Activated CD4-positive, alpha-beta T cell treated with anti-CD3 and anti-CD28 coated beads for 36 hours (primary cell): ENCODE data around the gene RBM4. TPM values are rescaled to one million over a fixed set of nuclear protein-coding genes. Genes with fewer than 3 reads are reported as not detected.
"Not testable (repeated sequence)": the region's sequence is repeated elsewhere in the genome, so short reads cannot be mapped to it uniquely, and the experiment has no call there.

Experiments
- ATAC-seq: fragments of 200-7000 bp; cut with Tn5 transposase; one replicate; pipeline ENCODE4 v1.10.0; 2021; ENCODE audit warnings: mild to moderate bottlenecking, moderate library complexity
- CTCF ChIA-PET: fragments of 350-600 bp; sonication (Branson Sonifier 250); formaldehyde crosslinking; loops from one replicate; lab custom pipeline; 2021; ENCODE audit warnings: antibody characterized with exemption; lab: Charles Lee
- POLR2A ChIA-PET: fragments of 350-600 bp; sonication (Branson Sonifier 250); formaldehyde crosslinking; loops from one replicate; lab custom pipeline; 2021; ENCODE audit warnings: antibody characterized with exemption, inconsistent platforms; lab: Charles Lee
- DNase-seq: peaks from one replicate; pipeline ENCODE4 v3.0.0-alpha.2; 2020
- H3K27ac Mint-ChIP-seq: one replicate; pipeline ENCODE4 v1.8.0; 2021; ENCODE audit warnings: mixed read lengths
- H3K27me3 Mint-ChIP-seq: one replicate; pipeline ENCODE4 v1.8.0; 2021; ENCODE audit warnings: mixed read lengths
- H3K36me3 Mint-ChIP-seq: one replicate; pipeline ENCODE4 v1.8.0; 2021; ENCODE audit warnings: low read depth, mixed read lengths
- H3K4me1 Mint-ChIP-seq: one replicate; pipeline ENCODE4 v1.8.0; 2021; ENCODE audit warnings: mixed read lengths
- H3K4me3 Mint-ChIP-seq: one replicate; pipeline ENCODE4 v1.8.0; 2021; ENCODE audit warnings: mild to moderate bottlenecking, moderate library complexity, mixed read lengths
- H3K9me3 Mint-ChIP-seq: one replicate; pipeline ENCODE4 v1.8.0; 2021; ENCODE audit warnings: low read depth, mixed read lengths
- intact Hi-C, 2 experiments: fragments of 100-400 bp; cut with DNase I in 1 of 2; cut with micrococcal nuclease in 1 of 2; formaldehyde crosslinking; loops; one replicate each; pipeline versions ENCODE4 v1.14.2 to v1.15.1; 2022 to 2024; cut with DNase I, micrococcal nuclease
- total RNA-seq, 2 experiments: library from RNA; stranded (reverse); gene quantifications; one replicate each; pipeline ENCODE4 v1.2.3, GENCODE V29; 2021

Gene RBM4
- total RNA-seq, 2 experiments from 2014 or later = 104 to 122 TPM

DNA sequence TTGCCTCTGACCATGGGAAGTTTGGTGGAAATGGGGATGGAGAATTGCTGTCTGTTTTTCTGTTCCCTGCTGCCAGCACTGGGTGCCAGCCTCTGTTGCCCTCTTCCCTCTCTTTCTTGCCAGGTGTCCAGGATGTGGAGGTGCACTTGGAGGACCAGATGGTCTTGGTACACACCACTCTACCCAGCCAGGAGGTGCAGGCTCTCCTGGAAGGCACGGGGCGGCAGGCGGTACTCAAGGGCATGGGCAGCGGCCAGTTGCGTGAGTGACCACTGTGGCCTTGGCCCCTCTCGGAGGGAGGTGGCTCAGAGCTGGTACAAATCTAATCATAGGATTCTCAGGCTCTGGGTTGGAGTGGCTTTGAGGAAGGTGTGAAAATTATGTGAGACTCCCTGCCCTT, 39.5 kb upstream of the RBM4 start:
- no peak for ATAC-seq
- intact Hi-C loops = no loop called here
- Mint-ChIP-seq H3K9me3 (no peaks in the 10 kb centered on the region), H3K4me1 (peaks cover 9% of the 10 kb centered on the region), H3K36me3 (peaks cover 4% of the 10 kb centered on the region), H3K27me3 (no peaks in the 10 kb centered on the region), H3K4me3 (no peak overlapping the region), H3K27ac (no peak overlapping the region)
- no peak for DNase-seq
- CTCF ChIA-PET = interaction anchor here (0.5 to 0.7 kb wide), 2 partner anchors 13 to 210 kb away, joined by 3 read pairs; no protein-coding TSS in a partner anchor
- POLR2A ChIA-PET = no interaction called here

DNA sequence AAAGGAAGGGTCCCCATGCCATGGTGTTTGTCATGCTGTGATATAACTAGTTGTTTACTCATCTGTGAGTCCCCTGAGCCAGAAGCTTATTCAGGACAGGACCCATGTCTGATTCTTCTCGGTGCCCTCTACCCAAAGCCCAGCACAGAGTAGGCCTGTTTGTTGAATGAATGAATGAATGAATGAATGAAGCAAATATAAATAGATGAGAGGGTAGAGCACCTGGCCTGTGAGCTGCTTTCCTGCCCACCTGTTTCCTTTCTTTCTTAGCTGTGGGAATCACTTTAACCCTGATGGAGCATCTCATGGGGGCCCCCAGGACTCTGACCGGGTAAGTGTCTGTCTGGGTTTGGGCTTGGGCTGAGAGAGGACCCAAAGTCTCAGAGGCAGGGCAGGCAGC, 38.3 kb upstream of the RBM4 start:
- H3K4me3 Mint-ChIP-seq = no peak overlapping the region
- H3K36me3 Mint-ChIP-seq = peaks cover 8% of the 10 kb centered on the region
- H3K9me3 Mint-ChIP-seq = no peaks in the 10 kb centered on the region
- DNase-seq (no peak), ATAC-seq (no peak)
- ChIA-PET CTCF (interaction anchor here (0.6 to 1.0 kb wide), 2 partner anchors 22 to 234 kb away, joined by 3 to 5 read pairs; no protein-coding TSS in a partner anchor), POLR2A (no interaction called here)
- intact Hi-C loops = no loop called here
- peaks cover 3% of the 10 kb centered on the region for H3K4me1 Mint-ChIP-seq
- no peak overlapping the region for H3K27ac Mint-ChIP-seq
- no peaks in the 10 kb centered on the region for H3K27me3 Mint-ChIP-seq

DNA sequence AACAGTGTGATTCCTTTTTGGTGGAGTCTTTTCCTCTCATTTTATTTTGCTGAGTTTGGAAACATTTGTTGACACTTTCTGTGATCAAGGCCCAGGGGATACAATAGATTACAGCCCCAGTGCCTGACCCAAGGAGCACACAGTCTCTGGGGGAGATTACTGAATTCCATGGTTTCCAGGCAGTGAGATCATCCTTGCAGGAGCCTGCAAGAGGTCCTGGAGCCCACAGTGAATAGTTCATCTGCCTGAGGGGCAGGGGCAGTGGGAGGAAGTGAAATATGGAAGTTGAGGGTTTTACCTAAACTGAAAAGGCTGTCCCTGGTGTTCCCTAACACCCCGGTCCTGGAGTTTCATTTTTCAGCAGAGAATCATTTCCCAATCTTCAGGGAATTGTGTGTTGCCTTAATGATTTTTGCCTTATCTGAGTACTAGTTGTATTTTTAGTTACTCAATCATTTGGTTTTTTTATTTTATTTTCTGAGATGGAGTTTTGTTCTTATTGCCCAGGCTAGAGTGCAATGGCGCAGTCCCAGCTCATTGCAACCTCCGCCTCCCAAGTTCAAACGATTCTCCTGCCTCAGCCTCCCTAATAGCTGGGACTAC, 37.8 kb upstream of the RBM4 start:
- ChIA-PET POLR2A (interaction anchor here (0.5 kb wide), 1 partner anchor 16 kb away, joined by 4 read pairs; the partner anchor contains the start of gene RBM14), CTCF (interaction anchor here (1.0 kb wide), 1 partner anchor 23 kb away, joined by 5 read pairs; no protein-coding TSS in a partner anchor)

DNA sequence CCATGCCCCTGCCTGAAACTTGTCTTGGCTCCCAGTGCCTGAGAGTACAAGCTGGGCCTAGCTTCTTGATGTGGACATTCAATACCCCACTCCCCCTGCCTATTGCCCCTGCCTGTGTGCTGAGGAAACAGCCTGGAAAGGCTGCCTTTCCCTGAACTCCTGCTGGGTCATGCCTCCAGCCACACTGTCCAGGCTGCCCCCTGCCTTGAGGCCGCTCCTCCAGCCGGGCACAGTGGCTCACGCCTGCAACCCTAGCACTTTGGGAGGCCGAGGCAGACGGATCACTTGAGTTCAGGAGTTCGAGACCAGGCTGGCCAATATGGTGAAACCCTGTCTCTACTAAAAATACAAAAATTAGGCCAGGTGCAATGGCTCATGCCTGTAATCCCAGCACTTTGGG, 35.4 kb upstream of the RBM4 start:
- H3K4me1 Mint-ChIP-seq = no peaks in the 10 kb centered on the region
- intact Hi-C loops = no loop called here
- peaks cover 8% of the 10 kb centered on the region for H3K36me3 Mint-ChIP-seq
- H3K27me3 Mint-ChIP-seq = no peaks in the 10 kb centered on the region
- H3K9me3 Mint-ChIP-seq = no peaks in the 10 kb centered on the region
- no peak for ATAC-seq
- no peak overlapping the region for H3K27ac Mint-ChIP-seq
- CTCF ChIA-PET = no interaction called here
- DNase-seq = no peak
- H3K4me3 Mint-ChIP-seq = no peak overlapping the region
- POLR2A ChIA-PET = interaction anchor here (0.5 kb wide), 1 partner anchor 11 kb away, joined by 10 read pairs; no protein-coding TSS in a partner anchor

More for the DNA sequence above, 37.8 kb upstream of the RBM4 start:
- ATAC-seq (no peak), DNase-seq (no peak)
- intact Hi-C loops = no loop called here
- Mint-ChIP-seq H3K27me3 (no peaks in the 10 kb centered on the region), H3K27ac (no peak overlapping the region), H3K9me3 (no peaks in the 10 kb centered on the region), H3K4me1 (no peaks in the 10 kb centered on the region), H3K4me3 (no peak overlapping the region), H3K36me3 (peaks cover 8% of the 10 kb centered on the region)

DNA sequence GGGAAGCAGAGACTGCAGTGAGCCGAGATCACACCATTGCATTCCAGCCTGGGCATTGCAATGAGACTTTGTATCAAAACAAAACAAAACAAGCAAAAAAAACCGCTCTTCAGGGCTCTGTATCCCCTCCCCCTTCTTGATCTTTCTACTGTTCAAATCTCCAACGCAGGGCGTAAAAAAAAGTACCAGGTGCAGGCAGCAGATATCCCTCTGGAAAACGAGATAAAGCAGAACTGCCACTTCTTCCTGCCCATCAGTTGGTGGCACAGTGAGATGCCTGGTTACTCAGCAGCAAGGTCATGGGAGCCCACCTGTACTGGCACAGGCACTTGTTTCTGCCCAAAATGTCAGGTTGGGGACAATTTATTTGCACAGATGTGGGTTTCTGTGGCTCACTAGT, 34.3 kb upstream of the RBM4 start:
- Mint-ChIP-seq H3K4me1 (no peaks in the 10 kb centered on the region), H3K4me3 (no peak overlapping the region), H3K36me3 (peaks cover 8% of the 10 kb centered on the region), H3K27ac (no peak overlapping the region), H3K27me3 (no peaks in the 10 kb centered on the region), H3K9me3 (no peaks in the 10 kb centered on the region)
- intact Hi-C loops = no loop called here
- CTCF ChIA-PET = no interaction called here
- POLR2A ChIA-PET = interaction anchor here (0.5 kb wide), 1 partner anchor 52 kb away, joined by 8 read pairs; no protein-coding TSS in a partner anchor
- DNase-seq (no peak), ATAC-seq (no peak)

DNA sequence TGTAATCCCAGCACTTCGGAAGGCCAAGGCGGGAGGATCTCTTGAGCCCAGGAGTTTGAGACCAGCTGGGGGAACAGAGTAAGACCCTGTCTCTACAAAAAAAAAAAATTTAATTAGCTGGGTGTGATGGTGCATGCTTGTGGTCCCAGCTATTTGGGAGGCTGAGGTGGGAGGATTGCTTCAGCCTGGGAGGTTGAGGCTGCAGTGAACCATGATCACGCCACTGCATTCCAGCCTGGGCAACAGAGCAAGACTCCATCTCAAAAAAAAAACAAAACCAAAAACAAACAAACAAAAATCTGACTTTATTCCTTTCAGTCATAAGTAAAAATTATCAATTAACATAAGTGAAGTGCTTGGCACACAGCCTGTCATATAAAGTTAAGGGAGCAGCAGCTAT, 31.9 kb upstream of the RBM4 start:
- ChIA-PET POLR2A (interaction anchor here (0.8 kb wide), 1 partner anchor 10 kb away, joined by 3 read pairs; the partner anchor contains the start of gene RBM14), CTCF (interaction anchor here (0.8 kb wide), 1 partner anchor 15 kb away, joined by 5 read pairs; no protein-coding TSS in a partner anchor)
- H3K9me3 Mint-ChIP-seq, H3K27ac Mint-ChIP-seq, intact Hi-C loops, H3K36me3 Mint-ChIP-seq, H3K27me3 Mint-ChIP-seq, ATAC-seq, H3K4me1 Mint-ChIP-seq, DNase-seq, H3K4me3 Mint-ChIP-seq: not testable (repeated sequence)

DNA sequence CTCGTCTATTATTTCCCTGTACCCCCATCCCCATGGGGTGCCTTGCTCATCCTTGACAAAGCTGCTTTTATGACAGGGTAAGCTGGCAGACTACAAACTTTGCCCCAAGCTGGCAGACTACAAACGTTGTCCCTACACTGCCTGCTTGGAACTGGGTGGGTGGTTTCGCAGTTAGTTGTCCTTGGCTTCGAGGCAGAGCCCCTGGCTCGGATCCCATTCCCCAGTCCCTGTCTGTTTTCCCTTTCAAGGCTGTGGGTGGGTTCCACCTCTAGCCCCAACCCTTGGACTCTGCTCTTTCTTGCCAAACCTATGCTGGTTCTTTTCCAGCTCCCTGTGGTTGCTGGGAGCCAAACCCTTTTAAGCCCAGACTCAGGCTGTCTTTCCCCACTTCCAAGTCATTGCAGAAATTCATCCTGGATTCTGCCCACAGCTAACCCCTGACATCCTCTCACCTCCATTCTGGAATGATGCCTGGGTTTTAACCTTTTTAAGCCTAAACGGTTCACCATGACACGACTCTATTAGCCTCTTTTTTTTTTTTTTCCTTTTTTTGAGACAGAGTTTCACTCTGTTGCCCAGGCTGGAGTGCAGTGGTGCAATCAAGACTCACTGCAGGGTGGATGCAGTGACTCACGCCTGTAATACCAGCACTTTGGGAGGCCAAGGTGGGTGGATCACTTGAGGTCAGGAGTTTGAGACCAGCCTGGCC, 31.2 kb upstream of the RBM4 start:
- no peak overlapping the region for H3K4me3 Mint-ChIP-seq
- peaks cover 4% of the 10 kb centered on the region for H3K36me3 Mint-ChIP-seq
- ATAC-seq (no peak), DNase-seq (no peak)
- H3K9me3 Mint-ChIP-seq = no peaks in the 10 kb centered on the region
- intact Hi-C loops = no loop called here
- H3K4me1 Mint-ChIP-seq = peaks cover 8% of the 10 kb centered on the region
- ChIA-PET POLR2A (interaction anchor here (0.7 to 0.8 kb wide), 2 partner anchors 9 to 22 kb away, joined by 3 to 4 read pairs; partner anchors contain the start of gene RBM14), CTCF (interaction anchor here (0.8 kb wide), 1 partner anchor 14 kb away, joined by 5 read pairs; no protein-coding TSS in a partner anchor)
- H3K27ac Mint-ChIP-seq = no peak overlapping the region
- H3K27me3 Mint-ChIP-seq = no peaks in the 10 kb centered on the region

DNA sequence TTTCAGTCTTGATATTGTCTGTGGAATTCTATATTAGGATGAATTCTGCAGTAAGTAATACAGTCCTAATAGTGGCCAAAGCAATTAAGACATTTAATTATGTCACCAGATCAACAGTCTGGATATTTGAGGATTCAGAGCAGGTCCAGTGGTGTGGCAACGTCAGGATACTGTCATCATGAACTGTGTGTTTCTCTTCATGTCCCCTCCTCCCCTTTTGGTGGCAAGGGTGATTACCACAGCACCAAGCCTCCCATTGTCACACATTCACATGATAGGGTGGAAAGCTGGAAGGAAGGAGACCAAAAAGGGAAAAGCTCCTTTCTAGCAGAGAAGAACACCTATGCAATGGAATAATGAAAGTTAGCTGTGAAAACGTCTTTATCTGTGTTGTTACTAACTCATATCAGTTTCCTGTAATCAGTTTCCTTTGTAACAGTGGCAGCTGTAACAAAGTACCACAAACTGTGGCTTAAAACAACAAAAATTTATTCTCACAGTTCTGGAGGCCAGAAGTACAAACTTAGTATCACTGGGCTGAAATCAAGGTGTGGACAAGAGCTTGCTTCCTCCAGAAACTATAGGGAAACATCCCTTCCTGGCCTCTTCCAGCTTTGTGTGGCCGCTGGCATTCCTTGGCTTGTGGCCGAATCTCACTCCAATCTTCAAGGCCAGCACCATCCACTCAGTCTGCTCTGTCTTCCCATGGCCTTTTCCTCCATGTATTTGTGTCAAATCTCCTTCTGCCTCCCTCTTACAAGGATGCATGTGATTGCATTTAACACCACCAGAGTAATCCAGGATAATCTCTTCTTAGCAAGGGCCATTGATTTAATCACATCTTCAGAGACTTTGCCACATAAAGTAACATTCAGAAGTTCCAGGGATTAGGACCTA, 28.5 kb upstream of the RBM4 start:
- CTCF ChIA-PET = interaction anchor here (0.6 kb wide), 1 partner anchor 271 kb away, joined by 3 read pairs; no protein-coding TSS in a partner anchor
- Mint-ChIP-seq H3K36me3 (peaks cover 2% of the 10 kb centered on the region), H3K9me3 (no peaks in the 10 kb centered on the region), H3K27ac (no peak overlapping the region), H3K4me1 (peaks cover 8% of the 10 kb centered on the region), H3K4me3 (no peak overlapping the region), H3K27me3 (no peaks in the 10 kb centered on the region)
- peak; percentile 47 for ATAC-seq
- POLR2A ChIA-PET = interaction anchor here (0.9 kb wide), 1 partner anchor 9 kb away, joined by 3 read pairs; no protein-coding TSS in a partner anchor
- no peak for DNase-seq
- intact Hi-C loops = no loop called here

DNA sequence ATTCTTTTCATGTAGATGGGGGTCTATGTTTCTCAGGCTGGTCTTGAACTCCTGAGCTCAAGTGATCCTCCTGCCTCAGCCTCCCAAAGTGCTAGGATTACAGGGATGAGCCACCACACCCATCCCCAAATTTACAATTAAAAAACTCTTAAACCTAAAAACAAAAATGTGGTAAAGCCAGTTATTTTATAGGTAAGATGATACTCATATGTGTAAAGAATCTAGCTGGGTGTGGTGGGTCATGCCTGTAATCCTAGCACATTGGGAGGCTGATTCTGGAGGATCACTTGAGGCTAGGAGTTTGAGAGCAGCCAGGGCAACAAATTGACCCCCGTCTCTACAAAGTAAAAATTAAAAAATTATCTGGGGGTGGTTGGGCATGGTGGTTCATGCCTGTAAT, 26.0 kb upstream of the RBM4 start:
- no peaks in the 10 kb centered on the region for H3K27me3 Mint-ChIP-seq
- CTCF ChIA-PET = interaction anchor here (0.6 to 1.5 kb wide), 3 partner anchors 14 to 669 kb away, joined by 3 read pairs; no protein-coding TSS in a partner anchor
- ATAC-seq (no peak), DNase-seq (no peak)
- H3K4me3 Mint-ChIP-seq = no peak overlapping the region
- intact Hi-C loops = no loop called here
- H3K36me3 Mint-ChIP-seq = peaks cover 21% of the 10 kb centered on the region
- no peaks in the 10 kb centered on the region for H3K9me3 Mint-ChIP-seq
- POLR2A ChIA-PET = no interaction called here
- peaks cover 12% of the 10 kb centered on the region for H3K4me1 Mint-ChIP-seq
- H3K27ac Mint-ChIP-seq = no peak overlapping the region

DNA sequence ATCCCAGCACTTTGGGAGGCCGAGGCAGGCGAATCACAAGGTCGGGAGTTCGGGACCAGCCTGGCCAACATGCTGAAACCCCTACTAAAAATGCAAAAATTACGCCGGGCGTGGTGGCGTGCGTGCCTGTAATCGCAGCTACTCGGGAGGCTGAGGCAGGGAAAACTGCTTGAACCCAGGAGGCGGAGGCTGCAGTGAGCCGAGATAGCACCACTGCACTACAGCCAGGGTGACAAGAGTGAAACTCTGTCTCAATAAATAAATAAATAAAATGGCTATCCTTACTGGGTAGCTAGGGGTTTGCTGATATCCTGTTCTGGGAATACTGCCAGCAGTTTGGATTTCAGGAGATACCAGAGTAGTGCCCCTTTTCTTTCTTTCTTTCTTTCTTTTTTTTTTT, 24.4 kb upstream of the RBM4 start:
- H3K36me3 Mint-ChIP-seq = peaks cover 37% of the 10 kb centered on the region
- CTCF ChIA-PET = interaction anchor here (0.7 to 1.5 kb wide), 2 partner anchors 24 to 44 kb away, joined by 3 to 4 read pairs; no protein-coding TSS in a partner anchor
- no peak overlapping the region for H3K4me3 Mint-ChIP-seq
- H3K4me1 Mint-ChIP-seq = peaks cover 20% of the 10 kb centered on the region
- intact Hi-C loops = no loop called here
- ATAC-seq (no peak), DNase-seq (no peak)
- H3K27ac Mint-ChIP-seq = no peak overlapping the region
- POLR2A ChIA-PET = interaction anchor here (0.6 kb wide), 2 partner anchors 11 to 269 kb away, joined by 3 to 10 read pairs; no protein-coding TSS in a partner anchor
- no peaks in the 10 kb centered on the region for H3K9me3 Mint-ChIP-seq
- H3K27me3 Mint-ChIP-seq = no peaks in the 10 kb centered on the region
